Measurements from ENCODE around the gene CAMK2A.

The CAMK2A gene

DNA sequence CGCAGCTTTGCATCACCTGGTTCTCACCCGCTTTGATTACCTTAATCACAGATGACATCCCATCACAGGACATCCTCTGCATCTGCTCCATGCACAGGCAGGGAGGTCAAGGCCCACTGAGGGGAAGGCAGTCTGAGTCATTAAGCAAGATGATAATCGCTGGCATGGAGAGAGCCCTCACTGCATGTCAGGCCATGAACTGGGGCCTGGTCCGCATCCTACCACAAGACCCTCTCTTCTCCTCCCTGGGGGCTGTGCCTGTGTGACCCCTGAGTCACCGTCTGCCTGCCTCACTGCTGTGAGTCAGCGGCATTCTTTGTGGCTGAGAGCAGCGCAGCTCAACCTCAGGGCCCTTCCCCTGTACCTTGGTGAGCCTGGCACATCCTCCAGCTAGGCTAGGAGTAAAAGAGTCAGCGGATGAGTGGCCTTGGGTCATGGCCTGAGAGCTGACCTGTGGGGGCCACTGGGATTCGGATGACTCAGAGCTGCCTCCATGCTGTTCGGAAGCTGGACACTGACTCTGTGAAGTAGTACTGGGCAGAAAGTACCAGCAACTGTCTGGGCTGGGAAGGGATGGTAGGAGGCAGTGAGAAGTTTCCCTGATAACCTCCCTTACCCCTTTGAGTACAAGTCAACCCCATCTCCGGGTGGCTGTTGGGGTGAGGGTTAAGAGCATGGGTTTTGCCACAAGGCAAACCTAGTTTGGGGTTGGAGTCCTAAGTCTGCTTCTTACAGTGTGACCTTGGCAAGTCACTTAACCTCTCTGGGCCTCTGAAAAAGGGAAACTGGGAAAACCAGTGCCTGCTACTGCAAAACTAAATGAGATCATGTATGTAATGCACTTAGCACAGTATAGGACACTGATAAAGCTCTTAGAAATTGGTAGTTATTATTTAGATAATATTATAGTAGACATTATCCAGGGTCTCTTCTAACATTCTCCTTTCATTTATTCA, 27.8 kb upstream of the CAMK2A start (continued):
- TF ChIP-seq, protein P1, sequence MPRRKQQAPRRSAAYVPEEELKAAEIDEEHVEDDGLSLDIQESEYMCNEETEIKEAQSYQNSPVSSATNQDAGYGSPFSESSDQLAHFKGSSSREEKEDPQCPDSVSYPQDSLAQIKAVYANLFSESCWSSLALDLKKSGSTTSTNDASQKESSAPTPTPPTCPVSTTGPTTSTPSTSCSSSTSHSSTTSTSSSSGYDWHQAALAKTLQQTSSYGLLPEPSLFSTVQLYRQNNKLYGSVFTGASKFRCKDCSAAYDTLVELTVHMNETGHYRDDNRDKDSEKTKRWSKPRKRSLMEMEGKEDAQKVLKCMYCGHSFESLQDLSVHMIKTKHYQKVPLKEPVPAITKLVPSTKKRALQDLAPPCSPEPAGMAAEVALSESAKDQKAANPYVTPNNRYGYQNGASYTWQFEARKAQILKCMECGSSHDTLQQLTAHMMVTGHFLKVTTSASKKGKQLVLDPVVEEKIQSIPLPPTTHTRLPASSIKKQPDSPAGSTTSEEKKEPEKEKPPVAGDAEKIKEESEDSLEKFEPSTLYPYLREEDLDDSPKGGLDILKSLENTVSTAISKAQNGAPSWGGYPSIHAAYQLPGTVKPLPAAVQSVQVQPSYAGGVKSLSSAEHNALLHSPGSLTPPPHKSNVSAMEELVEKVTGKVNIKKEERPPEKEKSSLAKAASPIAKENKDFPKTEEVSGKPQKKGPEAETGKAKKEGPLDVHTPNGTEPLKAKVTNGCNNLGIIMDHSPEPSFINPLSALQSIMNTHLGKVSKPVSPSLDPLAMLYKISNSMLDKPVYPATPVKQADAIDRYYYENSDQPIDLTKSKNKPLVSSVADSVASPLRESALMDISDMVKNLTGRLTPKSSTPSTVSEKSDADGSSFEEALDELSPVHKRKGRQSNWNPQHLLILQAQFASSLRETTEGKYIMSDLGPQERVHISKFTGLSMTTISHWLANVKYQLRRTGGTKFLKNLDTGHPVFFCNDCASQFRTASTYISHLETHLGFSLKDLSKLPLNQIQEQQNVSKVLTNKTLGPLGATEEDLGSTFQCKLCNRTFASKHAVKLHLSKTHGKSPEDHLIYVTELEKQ (tag by site-specific recombination; IDR thresholded peaks at IDR 0.05; ENCODE audit: borderline replicate concordance), result peak; percentile 40; the same call in 1 of the 2 replicates
- TF ChIP-seq ZNF629 (tag by site-specific recombination; IDR thresholded peaks at IDR 0.05), result peak; percentile 83
- TF ChIP-seq ZNF350 (tag by site-specific recombination; IDR thresholded peaks at IDR 0.05), result no peak
- TF ChIP-seq, protein P2, sequence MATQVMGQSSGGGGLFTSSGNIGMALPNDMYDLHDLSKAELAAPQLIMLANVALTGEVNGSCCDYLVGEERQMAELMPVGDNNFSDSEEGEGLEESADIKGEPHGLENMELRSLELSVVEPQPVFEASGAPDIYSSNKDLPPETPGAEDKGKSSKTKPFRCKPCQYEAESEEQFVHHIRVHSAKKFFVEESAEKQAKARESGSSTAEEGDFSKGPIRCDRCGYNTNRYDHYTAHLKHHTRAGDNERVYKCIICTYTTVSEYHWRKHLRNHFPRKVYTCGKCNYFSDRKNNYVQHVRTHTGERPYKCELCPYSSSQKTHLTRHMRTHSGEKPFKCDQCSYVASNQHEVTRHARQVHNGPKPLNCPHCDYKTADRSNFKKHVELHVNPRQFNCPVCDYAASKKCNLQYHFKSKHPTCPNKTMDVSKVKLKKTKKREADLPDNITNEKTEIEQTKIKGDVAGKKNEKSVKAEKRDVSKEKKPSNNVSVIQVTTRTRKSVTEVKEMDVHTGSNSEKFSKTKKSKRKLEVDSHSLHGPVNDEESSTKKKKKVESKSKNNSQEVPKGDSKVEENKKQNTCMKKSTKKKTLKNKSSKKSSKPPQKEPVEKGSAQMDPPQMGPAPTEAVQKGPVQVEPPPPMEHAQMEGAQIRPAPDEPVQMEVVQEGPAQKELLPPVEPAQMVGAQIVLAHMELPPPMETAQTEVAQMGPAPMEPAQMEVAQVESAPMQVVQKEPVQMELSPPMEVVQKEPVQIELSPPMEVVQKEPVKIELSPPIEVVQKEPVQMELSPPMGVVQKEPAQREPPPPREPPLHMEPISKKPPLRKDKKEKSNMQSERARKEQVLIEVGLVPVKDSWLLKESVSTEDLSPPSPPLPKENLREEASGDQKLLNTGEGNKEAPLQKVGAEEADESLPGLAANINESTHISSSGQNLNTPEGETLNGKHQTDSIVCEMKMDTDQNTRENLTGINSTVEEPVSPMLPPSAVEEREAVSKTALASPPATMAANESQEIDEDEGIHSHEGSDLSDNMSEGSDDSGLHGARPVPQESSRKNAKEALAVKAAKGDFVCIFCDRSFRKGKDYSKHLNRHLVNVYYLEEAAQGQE (tag by site-specific recombination; IDR thresholded peaks at IDR 0.05), result no peak
- TF ChIP-seq, protein P3, sequence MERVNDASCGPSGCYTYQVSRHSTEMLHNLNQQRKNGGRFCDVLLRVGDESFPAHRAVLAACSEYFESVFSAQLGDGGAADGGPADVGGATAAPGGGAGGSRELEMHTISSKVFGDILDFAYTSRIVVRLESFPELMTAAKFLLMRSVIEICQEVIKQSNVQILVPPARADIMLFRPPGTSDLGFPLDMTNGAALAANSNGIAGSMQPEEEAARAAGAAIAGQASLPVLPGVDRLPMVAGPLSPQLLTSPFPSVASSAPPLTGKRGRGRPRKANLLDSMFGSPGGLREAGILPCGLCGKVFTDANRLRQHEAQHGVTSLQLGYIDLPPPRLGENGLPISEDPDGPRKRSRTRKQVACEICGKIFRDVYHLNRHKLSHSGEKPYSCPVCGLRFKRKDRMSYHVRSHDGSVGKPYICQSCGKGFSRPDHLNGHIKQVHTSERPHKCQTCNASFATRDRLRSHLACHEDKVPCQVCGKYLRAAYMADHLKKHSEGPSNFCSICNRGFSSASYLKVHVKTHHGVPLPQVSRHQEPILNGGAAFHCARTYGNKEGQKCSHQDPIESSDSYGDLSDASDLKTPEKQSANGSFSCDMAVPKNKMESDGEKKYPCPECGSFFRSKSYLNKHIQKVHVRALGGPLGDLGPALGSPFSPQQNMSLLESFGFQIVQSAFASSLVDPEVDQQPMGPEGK (tag by site-specific recombination; IDR thresholded peaks at IDR 0.05), result peak; percentile 62
- no peak for TF ChIP-seq KLF7 (tag by site-specific recombination; IDR thresholded peaks at IDR 0.05; ENCODE audit: borderline replicate concordance)
- TF ChIP-seq ZNF2 (tag by site-specific recombination; IDR thresholded peaks at IDR 0.05), result no peak

DNA sequence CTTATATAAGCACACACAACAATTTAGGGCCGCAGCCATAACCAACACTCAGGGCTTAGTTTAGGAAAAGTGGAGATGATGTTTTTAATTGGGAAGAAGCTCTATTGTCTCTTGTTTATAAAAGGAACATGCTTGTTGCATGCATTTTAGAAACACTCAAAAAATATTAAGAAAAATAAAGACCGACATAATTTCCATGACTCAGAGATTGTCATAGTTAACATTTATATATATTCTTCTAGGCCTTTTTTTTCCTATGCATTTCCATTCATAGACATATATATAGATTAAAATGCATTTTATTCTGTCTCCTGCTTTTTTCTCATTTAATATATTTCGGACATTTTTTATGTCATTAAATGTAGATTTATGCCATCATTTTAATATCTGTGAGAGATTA, 26.7 kb upstream of the CAMK2A start:
- H3K9me3 ChIP-seq (ENCODE audit: control insufficient read depth, insufficient read depth, low read depth, low read length), result no peaks in the 10 kb centered on the region
- CTCF ChIA-PET, result interaction anchor here (1.6 kb wide), 1 partner anchor 43 kb away, joined by 4 read pairs; no protein-coding TSS in a partner anchor
- TF ChIP-seq ZNF830 (tag by site-specific recombination; IDR thresholded peaks at IDR 0.05; ENCODE audit: low read depth), result no peak
- no peak overlapping the region for H3K4me3 ChIP-seq (ENCODE audit: low read depth, low read length)
- peaks cover 7% of the 10 kb centered on the region for H3K4me1 ChIP-seq (ENCODE audit: control insufficient read depth, insufficient read depth, low read length)
- H3K27ac ChIP-seq (ENCODE audit: extremely low read depth, low read depth, low read length), result no peak overlapping the region
- POLR2A ChIA-PET, result interaction anchor here (0.8 kb wide), 1 partner anchor 25 kb away, joined by 4 read pairs; no protein-coding TSS in a partner anchor
- no peaks in the 10 kb centered on the region for H3K36me3 ChIP-seq (ENCODE audit: control insufficient read depth in 2 of 2, insufficient read depth in 1 of 2, low read length in 2 of 2)

DNA sequence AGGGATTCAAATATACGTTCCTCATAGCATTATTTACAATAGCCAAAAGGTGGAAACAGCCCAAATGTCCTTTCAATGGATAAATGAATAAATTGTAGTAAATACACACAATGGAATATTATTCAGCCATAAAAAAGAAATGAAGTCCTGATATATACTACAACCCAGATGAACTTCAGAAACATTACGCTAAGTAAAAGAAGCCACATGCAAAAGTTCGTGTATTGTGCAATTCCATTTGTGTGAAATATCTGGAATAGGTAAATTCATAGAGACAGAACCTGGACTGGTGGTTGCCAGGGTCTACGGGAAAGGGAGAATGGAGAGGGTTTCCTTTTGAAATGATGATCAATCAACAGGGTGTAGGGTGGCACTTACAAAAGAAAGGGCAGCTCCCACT, 25.7 kb upstream of the CAMK2A start:
- no peak overlapping the region for H3K27ac ChIP-seq (ENCODE audit: extremely low read depth, low read depth, low read length)
- no peaks in the 10 kb centered on the region for H3K36me3 ChIP-seq (ENCODE audit: control insufficient read depth in 2 of 2, insufficient read depth in 1 of 2, low read length in 2 of 2)
- peaks cover 6% of the 10 kb centered on the region for H3K4me1 ChIP-seq (ENCODE audit: control insufficient read depth, insufficient read depth, low read length)
- TF ChIP-seq BCL11B (tag by site-specific recombination; IDR thresholded peaks at IDR 0.05; ENCODE audit: low read depth) (no peak), ZNF146 (tag by site-specific recombination; IDR thresholded peaks at IDR 0.05) (peak; percentile 61), ZNF548 (tag by site-specific recombination; IDR thresholded peaks at IDR 0.05) (no peak), ZNF121 (tag by site-specific recombination; IDR thresholded peaks at IDR 0.05) (no peak), ZNF350 (tag by site-specific recombination; IDR thresholded peaks at IDR 0.05) (no peak)
- H3K9me3 ChIP-seq (ENCODE audit: control insufficient read depth, insufficient read depth, low read depth, low read length), result no peaks in the 10 kb centered on the region
- POLR2A ChIA-PET, result no interaction called here
- no peak overlapping the region for H3K4me3 ChIP-seq (ENCODE audit: low read depth, low read length)
- CTCF ChIA-PET, result interaction anchor here (0.7 kb wide), 1 partner anchor 330 kb away, joined by 4 read pairs; no protein-coding TSS in a partner anchor

All from HEK293 (cell line).